Measurements from ENCODE around the gene SLC6A18.

The SLC6A18 gene

GRCh38 chr5:1244976-1245375 is 19.8 kb downstream of the SLC6A18 start:
- H3K27me3 ChIP-seq (ENCODE audit: low read length): no peaks in the 10 kb centered on the region
- TF ChIP-seq, protein P1, sequence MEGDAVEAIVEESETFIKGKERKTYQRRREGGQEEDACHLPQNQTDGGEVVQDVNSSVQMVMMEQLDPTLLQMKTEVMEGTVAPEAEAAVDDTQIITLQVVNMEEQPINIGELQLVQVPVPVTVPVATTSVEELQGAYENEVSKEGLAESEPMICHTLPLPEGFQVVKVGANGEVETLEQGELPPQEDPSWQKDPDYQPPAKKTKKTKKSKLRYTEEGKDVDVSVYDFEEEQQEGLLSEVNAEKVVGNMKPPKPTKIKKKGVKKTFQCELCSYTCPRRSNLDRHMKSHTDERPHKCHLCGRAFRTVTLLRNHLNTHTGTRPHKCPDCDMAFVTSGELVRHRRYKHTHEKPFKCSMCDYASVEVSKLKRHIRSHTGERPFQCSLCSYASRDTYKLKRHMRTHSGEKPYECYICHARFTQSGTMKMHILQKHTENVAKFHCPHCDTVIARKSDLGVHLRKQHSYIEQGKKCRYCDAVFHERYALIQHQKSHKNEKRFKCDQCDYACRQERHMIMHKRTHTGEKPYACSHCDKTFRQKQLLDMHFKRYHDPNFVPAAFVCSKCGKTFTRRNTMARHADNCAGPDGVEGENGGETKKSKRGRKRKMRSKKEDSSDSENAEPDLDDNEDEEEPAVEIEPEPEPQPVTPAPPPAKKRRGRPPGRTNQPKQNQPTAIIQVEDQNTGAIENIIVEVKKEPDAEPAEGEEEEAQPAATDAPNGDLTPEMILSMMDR (IDR thresholded peaks at IDR 0.05; ENCODE audit: insufficient read depth, low read length, poor library complexity, severe bottlenecking): no peak
- no peak for TF ChIP-seq EZH2phosphoT487 (conservative IDR thresholded peaks at IDR 0.05; ENCODE audit: low read length)

DNA sequence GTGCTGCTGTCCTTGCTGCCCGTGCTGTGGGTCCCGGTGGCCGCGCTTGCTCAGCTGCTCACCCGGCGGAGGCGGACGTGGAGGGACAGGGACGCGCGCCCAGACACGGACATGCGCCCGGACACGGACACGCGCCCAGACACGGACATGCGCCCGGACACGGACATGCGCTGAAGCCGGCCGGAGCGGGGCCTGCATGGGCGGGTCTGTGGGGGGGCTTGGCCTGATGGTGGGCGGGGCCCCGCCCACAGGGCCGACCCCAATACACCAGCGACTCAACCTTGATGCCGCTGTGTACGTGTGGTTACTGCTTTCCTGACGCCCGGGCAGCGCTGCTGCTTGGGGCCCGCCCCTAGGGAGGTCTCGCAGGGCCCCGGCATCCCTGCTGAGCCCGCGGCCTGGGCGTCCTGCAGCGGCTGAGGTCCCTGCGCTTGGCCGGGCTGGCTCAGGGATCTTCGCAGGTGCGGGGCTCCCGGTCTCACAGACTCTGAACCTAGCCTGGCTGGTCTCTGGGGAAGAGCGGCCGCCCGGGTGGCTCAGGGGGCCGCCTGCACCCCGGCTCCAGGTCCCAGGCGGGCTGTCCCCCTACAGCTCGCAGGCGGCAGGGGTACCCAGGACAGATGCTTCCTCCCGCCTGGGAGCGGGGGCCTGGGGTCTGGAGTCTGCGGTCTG is 20.9 kb downstream of the SLC6A18 start:
- H3K36me3 ChIP-seq (ENCODE audit: low read length): no peaks in the 10 kb centered on the region
- no peaks in the 10 kb centered on the region for H3F3A ChIP-seq (ENCODE audit: insufficient read depth)
- no peaks in the 10 kb centered on the region for H3K9me3 ChIP-seq (ENCODE audit: insufficient read depth, low read length)
- no peak overlapping the region for H3K4me2 ChIP-seq (ENCODE audit: low read depth, low read length, poor library complexity, severe bottlenecking)
- H3K9me2 ChIP-seq (replicated peaks; ENCODE audit: insufficient read depth, low read length): no peaks in the 10 kb centered on the region
- no peak overlapping the region for H3K9ac ChIP-seq (ENCODE audit: low read length)
- H2AFZ ChIP-seq (ENCODE audit: low read depth, low read length, severe bottlenecking): no peak overlapping the region
- H3K27me3 ChIP-seq (ENCODE audit: low read length): no peaks in the 10 kb centered on the region
- no peaks in the 10 kb centered on the region for H4K20me1 ChIP-seq (ENCODE audit: low read depth, low read length)
- no peak overlapping the region for H3K4me3 ChIP-seq (ENCODE audit: insufficient read depth, low read length, poor library complexity, severe bottlenecking)
- no peaks in the 10 kb centered on the region for H3K79me2 ChIP-seq (ENCODE audit: insufficient read depth, low read length)
- TF ChIP-seq, protein P1 (IDR thresholded peaks at IDR 0.05; ENCODE audit: insufficient read depth, low read length, poor library complexity, severe bottlenecking): no peak
- no peak for TF ChIP-seq EZH2phosphoT487 (conservative IDR thresholded peaks at IDR 0.05; ENCODE audit: low read length)
- no peak overlapping the region for H3K27ac ChIP-seq (ENCODE audit: low read depth, low read length)

More at GRCh38 chr5:1244976-1245375, 19.8 kb downstream of the SLC6A18 start:
- no peaks in the 10 kb centered on the region for H3K36me3 ChIP-seq (ENCODE audit: low read length)
- no peaks in the 10 kb centered on the region for H3K79me2 ChIP-seq (ENCODE audit: insufficient read depth, low read length)
- H3K9me2 ChIP-seq (replicated peaks; ENCODE audit: insufficient read depth, low read length): no peaks in the 10 kb centered on the region
- no peak overlapping the region for H2AFZ ChIP-seq (ENCODE audit: low read depth, low read length, severe bottlenecking)
- no peak overlapping the region for H3K9ac ChIP-seq (ENCODE audit: low read length)
- no peaks in the 10 kb centered on the region for H3K9me3 ChIP-seq (ENCODE audit: insufficient read depth, low read length)
- no peaks in the 10 kb centered on the region for H3F3A ChIP-seq (ENCODE audit: insufficient read depth)
- no peak overlapping the region for H3K4me3 ChIP-seq (ENCODE audit: insufficient read depth, low read length, poor library complexity, severe bottlenecking)
- no peak overlapping the region for H3K4me2 ChIP-seq (ENCODE audit: low read depth, low read length, poor library complexity, severe bottlenecking)
- H3K27ac ChIP-seq (ENCODE audit: low read depth, low read length): no peak overlapping the region
- no peaks in the 10 kb centered on the region for H4K20me1 ChIP-seq (ENCODE audit: low read depth, low read length)

DNA sequence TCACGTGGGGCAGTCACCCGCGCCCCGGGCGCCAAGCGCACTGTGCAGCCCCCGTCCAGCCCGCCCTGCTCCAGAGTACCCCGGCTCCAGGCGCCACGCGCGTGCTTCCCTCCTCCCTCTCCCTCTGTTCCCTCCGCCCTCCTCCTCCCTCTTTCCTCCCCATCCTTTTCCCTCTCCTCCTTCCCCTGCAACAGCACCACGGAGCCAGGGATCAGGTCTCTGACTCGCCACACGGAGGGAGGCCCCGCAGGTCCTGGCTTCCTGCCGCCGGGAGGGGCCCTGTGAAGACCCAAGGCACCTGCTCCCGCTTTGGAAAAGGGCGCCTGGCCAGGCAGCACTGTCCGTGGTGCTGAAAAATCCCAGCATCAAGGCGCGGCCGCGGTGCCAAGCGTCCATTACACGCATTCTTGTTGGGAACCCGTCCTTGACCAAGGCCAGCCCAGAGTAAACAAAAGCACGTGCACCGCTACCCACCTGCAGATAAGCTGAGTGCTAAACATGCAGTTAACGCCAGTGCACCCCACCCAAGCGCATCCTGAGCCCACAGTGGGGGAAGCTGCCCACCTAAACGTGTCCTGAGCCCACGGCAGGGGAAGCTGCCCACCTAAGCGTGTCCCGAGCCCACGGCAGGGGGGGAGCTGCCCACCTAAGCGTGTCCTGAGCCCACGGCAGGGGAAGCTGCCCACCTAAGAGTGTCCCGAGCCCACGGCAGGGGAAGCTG is 21.7 kb downstream of the SLC6A18 start:
- Histone ChIP-seq H3K79me2 (ENCODE audit: insufficient read depth, low read length) (no peaks in the 10 kb centered on the region), H3K4me3 (ENCODE audit: insufficient read depth, low read length, poor library complexity, severe bottlenecking) (no peak overlapping the region), H3K9ac (ENCODE audit: low read length) (no peak overlapping the region), H3K9me2 (replicated peaks; ENCODE audit: insufficient read depth, low read length) (no peaks in the 10 kb centered on the region), H3F3A (ENCODE audit: insufficient read depth) (no peaks in the 10 kb centered on the region), H3K4me2 (ENCODE audit: low read depth, low read length, poor library complexity, severe bottlenecking) (no peak overlapping the region), H3K9me3 (ENCODE audit: insufficient read depth, low read length) (no peaks in the 10 kb centered on the region), H3K36me3 (ENCODE audit: low read length) (no peaks in the 10 kb centered on the region), H4K20me1 (ENCODE audit: low read depth, low read length) (no peaks in the 10 kb centered on the region), H3K27ac (ENCODE audit: low read depth, low read length) (no peak overlapping the region), H3K27me3 (ENCODE audit: low read length) (no peaks in the 10 kb centered on the region), H2AFZ (ENCODE audit: low read depth, low read length, severe bottlenecking) (no peak overlapping the region)
- TF ChIP-seq EZH2phosphoT487 (conservative IDR thresholded peaks at IDR 0.05; ENCODE audit: low read length): no peak
- TF ChIP-seq, protein P1 (IDR thresholded peaks at IDR 0.05; ENCODE audit: insufficient read depth, low read length, poor library complexity, severe bottlenecking): no peak

Data from SU-DHL-6 (cell line).